ENCODE data around the gene ZNF646. TPM values are rescaled to one million over a fixed set of nuclear protein-coding genes. Genes with fewer than 3 reads are reported as not detected.

ZNF646 gene
- total and polyA plus RNA-seq, 3 donors from 2014 or later, result 68.9 to 80.3 (median 74.0) TPM

DNA sequence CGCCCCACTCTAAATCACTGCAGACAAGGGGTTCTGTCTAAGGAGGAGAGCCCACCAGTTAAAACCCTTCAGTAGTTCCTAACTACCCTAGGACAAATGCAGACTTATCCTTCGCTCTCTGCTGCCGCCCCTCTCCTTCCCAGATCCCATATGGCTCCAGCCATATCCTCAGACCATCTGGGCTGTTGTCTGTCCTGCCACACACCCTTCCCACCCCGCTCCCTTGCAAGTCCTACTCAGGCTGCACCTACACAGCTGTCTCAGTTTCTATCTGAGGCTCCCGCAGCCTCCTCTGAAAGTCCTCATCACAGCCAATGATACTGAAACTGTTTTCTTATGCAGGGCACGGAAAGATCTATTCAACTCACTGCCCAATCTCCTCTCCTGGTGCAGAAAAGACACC lies 33.2 kb downstream of the ZNF646 start:
- WGBS, 2 donors, result 75 to 83% methylated on average over 6 of the region's 6 CpGs
- H3K4me3 ChIP-seq, result no peak overlapping the region
- no peak for DNase-seq
- no peak overlapping the region for H3K27ac ChIP-seq
- peaks cover 17% of the 10 kb centered on the region for H3K4me1 ChIP-seq
- intact Hi-C loops (cut with DNase I; ENCODE audit: low total_unique reads), result no loop called here
- H3K27me3 ChIP-seq, result no peaks in the 10 kb centered on the region
- TF ChIP-seq POLR2A (IDR thresholded peaks at IDR 0.05), result no peak
- TF ChIP-seq, protein P1, sequence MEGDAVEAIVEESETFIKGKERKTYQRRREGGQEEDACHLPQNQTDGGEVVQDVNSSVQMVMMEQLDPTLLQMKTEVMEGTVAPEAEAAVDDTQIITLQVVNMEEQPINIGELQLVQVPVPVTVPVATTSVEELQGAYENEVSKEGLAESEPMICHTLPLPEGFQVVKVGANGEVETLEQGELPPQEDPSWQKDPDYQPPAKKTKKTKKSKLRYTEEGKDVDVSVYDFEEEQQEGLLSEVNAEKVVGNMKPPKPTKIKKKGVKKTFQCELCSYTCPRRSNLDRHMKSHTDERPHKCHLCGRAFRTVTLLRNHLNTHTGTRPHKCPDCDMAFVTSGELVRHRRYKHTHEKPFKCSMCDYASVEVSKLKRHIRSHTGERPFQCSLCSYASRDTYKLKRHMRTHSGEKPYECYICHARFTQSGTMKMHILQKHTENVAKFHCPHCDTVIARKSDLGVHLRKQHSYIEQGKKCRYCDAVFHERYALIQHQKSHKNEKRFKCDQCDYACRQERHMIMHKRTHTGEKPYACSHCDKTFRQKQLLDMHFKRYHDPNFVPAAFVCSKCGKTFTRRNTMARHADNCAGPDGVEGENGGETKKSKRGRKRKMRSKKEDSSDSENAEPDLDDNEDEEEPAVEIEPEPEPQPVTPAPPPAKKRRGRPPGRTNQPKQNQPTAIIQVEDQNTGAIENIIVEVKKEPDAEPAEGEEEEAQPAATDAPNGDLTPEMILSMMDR (IDR thresholded peaks at IDR 0.05), result no peak
- no peaks in the 10 kb centered on the region for H3K36me3 ChIP-seq (ENCODE audit: low read depth, missing control alignments)
- H3K9me3 ChIP-seq, result no peaks in the 10 kb centered on the region

GRCh38 chr16:31108035-31108793 lies 34.0 kb downstream of the ZNF646 start, which contains the start of gene BCKDK:
BCKDK (plus strand) TSS chr16:31108386; CDS start chr16:31109224, 838 bp downstream.
- Histone ChIP-seq H3K36me3 (ENCODE audit: low read depth, missing control alignments) (no peaks in the 10 kb centered on the region), H3K4me3 (peak within 1 kb of the TSS; percentile 80 to 85), H3K27me3 (no peaks in the 10 kb centered on the region), H3K27ac (peak within 1 kb of the TSS; percentile 88 to 93), H3K4me1 (peaks cover 23% of the 10 kb centered on the region), H3K9me3 (no peaks in the 10 kb centered on the region)
- TF ChIP-seq POLR2A (IDR thresholded peaks at IDR 0.05), result no peak
- TF ChIP-seq, protein P1 (IDR thresholded peaks at IDR 0.05), result no peak
- DNase-seq, result peak; percentile 82
- intact Hi-C loops (cut with DNase I; ENCODE audit: low total_unique reads), result no loop called here
- 4 to 13% methylated on average over 11 to 53 of the region's 68 CpGs for WGBS, 2 donors

DNA sequence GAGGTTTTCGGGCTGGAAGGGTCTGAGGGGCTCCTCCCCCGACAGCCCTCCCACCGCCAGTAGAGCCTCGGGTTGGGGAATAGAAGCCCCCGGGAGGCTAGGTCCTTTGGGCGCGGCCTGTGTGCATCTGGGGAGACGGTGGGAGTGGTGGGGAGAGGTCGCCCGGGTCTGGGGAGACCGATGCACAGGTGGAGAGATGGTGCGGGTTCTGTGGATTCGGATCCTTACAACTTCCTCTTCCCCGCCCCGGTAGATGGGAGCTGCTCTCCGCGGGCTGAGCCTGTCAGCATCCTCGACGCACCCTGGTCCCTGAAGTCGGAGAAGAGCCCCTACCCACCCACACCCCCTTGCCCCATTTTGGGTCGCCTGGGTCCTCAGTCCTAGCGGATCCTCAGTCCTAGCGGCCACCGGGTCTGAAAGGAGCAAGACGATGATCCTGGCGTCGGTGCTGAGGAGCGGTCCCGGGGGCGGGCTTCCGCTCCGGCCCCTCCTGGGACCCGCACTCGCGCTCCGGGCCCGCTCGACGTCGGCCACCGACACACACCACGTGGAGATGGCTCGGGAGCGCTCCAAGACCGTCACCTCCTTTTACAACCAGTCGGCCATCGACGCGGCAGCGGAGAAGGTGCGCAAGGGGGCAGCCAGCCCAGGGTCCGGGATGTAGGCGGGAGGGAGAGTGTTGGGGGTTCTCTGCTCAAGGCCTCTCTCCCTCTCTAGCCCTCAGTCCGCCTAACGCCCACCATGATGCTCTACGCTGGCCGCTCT lies 34.8 kb downstream of the ZNF646 start:
- intact Hi-C loops (cut with DNase I; ENCODE audit: low total_unique reads), result no loop called here
- Histone ChIP-seq H3K27ac (peak overlapping the region; percentile 88 to 93), H3K4me3 (peak overlapping the region; percentile 80 to 85), H3K9me3 (no peaks in the 10 kb centered on the region), H3K36me3 (ENCODE audit: low read depth, missing control alignments) (no peaks in the 10 kb centered on the region), H3K4me1 (peaks cover 31% of the 10 kb centered on the region), H3K27me3 (no peaks in the 10 kb centered on the region)
- DNase-seq, result no peak
- no peak for TF ChIP-seq POLR2A (IDR thresholded peaks at IDR 0.05)
- TF ChIP-seq, protein P1 (IDR thresholded peaks at IDR 0.05), result no peak
- 30 to 50% methylated on average over 25 to 50 of the region's 57 CpGs for WGBS, 2 donors

DNA sequence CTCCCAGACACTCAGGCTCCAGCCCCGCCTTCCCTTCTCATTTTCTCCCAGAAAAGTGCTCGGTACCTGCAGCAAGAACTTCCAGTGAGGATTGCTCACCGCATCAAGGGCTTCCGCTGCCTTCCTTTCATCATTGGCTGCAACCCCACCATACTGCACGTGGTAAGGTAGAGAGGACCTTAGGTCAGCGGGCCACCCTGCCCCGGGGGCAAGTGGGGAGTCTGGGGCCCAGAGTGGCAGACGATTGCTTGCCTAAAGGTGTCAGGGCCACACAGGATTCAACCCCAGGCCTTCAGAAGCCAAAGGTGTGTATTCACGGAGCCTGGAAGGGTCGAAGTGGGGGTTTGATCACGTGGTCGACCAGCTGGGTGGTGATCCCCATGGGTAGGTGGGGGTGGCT lies 35.4 kb downstream of the ZNF646 start:
- Histone ChIP-seq H3K4me1 (peaks cover 31% of the 10 kb centered on the region), H3K27me3 (no peaks in the 10 kb centered on the region), H3K36me3 (ENCODE audit: low read depth, missing control alignments) (no peaks in the 10 kb centered on the region), H3K9me3 (no peaks in the 10 kb centered on the region), H3K27ac (no peak overlapping the region), H3K4me3 (no peak overlapping the region)
- 66 to 74% methylated on average over 6 to 12 of the region's 12 CpGs for WGBS, 2 donors
- intact Hi-C loops (cut with DNase I; ENCODE audit: low total_unique reads), result no loop called here
- TF ChIP-seq POLR2A (IDR thresholded peaks at IDR 0.05), result no peak
- TF ChIP-seq, protein P1 (IDR thresholded peaks at IDR 0.05), result no peak
- no peak for DNase-seq

Measured in testis (tissue), 3 donors.